Ovary (tissue), 3 donors: Measurements from ENCODE around the gene TBXA2R.

Experiments used
- CTCF ChIP-seq, 3 donors: fragments of 450-650 bp in 2 of 3; fragments of 200-600 bp in 1 of 3; IDR thresholded peaks; one replicate each; pipeline versions ENCODE4 v1.5.1 to v1.8.0; 2016 to 2022; ENCODE audit warnings: antibody characterized with exemption in 3 of 3, mild to moderate bottlenecking in 1 of 3
- POLR2A ChIP-seq: fragments of 450-650 bp; IDR thresholded peaks from one replicate; pipeline ENCODE4 v1.6.1; 2017; ENCODE audit warnings: antibody characterized with exemption, mild to moderate bottlenecking, moderate library complexity
- donor health status: DM: no; HTN: no; CAD: no.

GRCh38 chr19:3645726-3646125 lies 39.1 kb upstream of the TBXA2R start:
- TF ChIP-seq CTCF (IDR thresholded peaks at IDR 0.05) (no peak), POLR2A (no peak)
